GM12872 (cell line): Measurements from ENCODE around the gene MELTF.

Experiments used
- TF ChIP-seq, protein P1 (sequence below): IDR thresholded peaks from 3 replicates; pipeline ENCODE4 v1.5.1; 2011; ENCODE audit warnings: low read depth, mild to moderate bottlenecking, low read length, moderate library complexity; ENCODE audit not compliant: insufficient read depth

The MELTF gene

DNA sequence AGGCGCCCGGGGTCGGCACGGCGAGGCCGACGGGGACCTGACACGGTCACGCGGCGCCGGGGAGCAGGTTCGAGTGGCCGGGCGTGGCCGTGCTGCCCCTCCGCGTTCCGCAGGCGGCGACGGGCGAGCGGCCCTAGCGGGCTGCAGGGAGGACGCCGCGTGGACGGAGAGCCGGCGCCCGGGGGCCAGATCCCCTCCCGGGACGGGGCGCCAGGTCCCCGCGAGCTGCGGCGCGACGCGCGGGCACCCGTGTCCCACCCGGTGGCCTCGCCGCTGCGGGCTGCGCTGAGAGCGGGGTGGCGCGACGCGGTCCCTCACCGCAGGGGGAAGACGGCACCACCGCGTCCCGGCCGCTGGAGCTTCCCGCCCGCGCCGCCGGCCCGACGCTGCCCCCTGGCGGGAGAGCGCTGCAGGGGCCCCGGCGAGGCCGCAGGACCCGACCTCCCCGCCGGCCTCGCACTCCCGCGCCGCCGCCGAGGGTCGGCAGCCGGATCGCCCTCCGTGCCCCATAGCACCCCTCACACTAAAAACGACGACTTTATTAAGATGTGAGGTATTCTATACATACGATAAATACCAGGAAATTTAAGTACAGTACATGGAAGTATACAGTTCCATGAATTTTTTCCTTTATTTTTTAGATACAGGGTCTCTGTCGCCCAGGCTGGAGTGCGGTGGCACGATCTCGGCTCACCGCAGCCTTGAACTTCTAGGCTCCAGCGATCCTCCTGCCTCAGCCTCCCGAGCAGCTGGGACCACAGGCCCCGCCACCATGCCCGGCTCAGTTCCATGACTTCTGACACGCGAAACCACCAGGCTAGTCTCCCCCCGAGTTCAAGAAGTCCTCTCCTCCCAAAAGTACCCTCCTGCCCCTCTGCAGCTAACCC, 59.7 kb downstream of the MELTF start:
- TF ChIP-seq, protein P1, sequence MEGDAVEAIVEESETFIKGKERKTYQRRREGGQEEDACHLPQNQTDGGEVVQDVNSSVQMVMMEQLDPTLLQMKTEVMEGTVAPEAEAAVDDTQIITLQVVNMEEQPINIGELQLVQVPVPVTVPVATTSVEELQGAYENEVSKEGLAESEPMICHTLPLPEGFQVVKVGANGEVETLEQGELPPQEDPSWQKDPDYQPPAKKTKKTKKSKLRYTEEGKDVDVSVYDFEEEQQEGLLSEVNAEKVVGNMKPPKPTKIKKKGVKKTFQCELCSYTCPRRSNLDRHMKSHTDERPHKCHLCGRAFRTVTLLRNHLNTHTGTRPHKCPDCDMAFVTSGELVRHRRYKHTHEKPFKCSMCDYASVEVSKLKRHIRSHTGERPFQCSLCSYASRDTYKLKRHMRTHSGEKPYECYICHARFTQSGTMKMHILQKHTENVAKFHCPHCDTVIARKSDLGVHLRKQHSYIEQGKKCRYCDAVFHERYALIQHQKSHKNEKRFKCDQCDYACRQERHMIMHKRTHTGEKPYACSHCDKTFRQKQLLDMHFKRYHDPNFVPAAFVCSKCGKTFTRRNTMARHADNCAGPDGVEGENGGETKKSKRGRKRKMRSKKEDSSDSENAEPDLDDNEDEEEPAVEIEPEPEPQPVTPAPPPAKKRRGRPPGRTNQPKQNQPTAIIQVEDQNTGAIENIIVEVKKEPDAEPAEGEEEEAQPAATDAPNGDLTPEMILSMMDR = peak; percentile 69

DNA sequence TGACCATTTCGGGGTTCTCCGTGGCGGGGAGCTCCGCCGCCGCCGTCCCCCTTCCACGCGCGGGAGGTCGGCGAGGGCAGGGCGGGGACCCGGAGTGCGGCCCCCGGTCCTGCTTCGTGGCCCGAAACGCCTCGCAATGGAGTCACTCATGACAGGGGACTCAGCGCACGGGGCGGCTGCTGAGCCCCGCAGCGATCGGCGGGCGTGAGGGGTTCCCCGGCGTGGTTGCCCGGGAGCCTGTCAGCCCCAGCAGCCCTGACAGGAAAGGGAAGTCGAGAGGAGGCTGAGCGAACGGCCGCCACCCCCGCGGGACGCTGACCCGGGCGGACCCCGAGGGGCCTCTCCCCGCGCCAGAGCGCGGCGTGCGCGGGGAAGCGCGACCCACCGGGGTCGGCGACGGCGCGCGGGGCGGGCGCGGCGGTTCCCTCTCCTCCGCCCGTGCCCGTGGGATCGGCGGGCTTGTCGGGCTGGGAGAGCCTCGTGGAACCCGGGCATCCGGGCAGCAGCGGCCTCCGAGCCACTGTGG, 60.4 kb downstream of the MELTF start:
- TF ChIP-seq, protein P1 = no peak

DNA sequence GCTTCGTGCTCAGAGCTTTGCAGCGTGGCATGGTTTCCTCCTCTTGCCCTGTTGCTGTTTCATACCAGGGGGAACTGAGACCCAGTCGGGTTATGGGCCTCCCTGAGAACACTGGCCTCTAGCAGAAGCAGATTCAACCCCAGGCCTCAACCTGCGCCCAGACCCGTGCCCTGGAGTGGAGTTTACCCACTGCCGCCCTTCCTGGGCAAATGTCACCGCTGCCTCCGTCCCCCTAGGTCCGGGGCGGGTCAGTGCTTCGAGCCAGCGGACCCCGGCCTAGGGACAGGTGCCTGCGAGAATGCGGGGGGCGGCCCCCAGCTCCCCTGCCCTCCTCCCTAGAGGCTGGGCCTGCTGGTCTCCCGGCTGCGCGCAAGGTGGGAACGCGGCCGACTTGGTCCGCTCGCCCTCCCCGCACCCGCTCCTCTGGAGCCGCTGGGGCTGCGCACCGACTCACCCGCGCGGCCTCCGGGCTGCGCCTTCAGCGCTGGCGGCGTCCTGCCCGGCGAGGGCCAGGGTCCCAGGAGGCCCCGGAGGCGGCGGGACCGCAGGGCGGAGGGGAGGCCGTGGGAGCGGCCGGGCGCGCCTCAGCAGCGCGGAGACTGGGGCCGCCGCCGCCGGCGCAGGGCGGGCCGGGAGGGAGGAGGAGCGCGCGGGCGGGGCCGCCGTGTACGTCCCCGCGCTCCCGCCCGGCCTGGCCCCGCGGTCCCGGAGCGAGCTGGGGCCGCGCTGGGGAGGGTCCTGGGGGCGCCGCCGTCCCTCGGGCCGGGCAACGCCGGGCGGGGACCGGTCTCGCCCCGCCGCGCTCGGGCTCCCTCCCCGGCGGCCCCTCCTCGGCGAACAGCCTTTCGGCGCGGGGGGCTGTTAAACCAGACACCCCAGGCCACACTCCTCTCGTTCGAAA, 61.1 kb downstream of the MELTF start, which contains the start of gene PIGZ:
TSS of gene PIGZ (minus strand) at position 601 of the 901 bp plus-strand sequence. CDS start 16,802 bp downstream, outside the sequence.
- TF ChIP-seq, protein P1 = no peak

DNA sequence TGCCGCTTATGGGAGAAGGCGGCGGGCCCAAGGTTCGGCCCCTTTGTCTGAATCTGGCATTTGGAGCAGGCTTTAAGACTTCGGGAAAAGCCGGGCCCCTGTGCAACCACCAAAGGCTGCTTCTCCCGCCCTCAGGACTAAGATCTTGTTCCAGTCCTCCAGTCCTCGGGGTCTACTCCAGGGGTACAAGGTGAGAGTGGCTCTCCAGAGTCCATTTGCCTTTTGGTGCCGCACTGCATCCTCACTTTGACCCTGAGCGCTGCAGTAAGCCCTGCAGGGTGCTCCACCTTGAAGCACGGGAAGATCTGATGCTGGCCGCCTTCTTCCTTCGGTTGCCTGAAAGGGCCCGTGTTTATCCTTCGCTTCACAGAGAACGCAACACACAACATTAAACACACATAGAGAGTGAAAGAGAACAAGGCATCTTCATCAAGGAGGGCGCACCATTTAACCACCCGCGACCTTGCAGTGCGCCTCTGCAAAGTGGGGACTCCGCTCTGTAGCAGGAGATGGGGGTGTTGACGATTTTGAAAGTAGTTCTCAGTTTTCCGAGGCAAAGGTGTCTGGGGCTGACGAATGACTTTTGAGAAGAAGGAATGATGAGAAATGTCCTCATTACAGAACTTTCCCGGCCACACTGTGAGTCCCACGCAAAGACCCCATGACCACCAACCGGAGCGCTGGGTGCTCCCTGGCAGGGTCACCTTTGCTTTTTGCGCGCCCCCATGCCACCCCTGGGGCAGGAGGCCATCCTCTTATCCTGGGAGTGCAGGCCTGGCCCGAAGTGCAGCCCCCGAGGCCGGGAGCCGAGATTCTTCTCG, 62.0 kb downstream of the MELTF start:
- TF ChIP-seq, protein P1 = no peak

DNA sequence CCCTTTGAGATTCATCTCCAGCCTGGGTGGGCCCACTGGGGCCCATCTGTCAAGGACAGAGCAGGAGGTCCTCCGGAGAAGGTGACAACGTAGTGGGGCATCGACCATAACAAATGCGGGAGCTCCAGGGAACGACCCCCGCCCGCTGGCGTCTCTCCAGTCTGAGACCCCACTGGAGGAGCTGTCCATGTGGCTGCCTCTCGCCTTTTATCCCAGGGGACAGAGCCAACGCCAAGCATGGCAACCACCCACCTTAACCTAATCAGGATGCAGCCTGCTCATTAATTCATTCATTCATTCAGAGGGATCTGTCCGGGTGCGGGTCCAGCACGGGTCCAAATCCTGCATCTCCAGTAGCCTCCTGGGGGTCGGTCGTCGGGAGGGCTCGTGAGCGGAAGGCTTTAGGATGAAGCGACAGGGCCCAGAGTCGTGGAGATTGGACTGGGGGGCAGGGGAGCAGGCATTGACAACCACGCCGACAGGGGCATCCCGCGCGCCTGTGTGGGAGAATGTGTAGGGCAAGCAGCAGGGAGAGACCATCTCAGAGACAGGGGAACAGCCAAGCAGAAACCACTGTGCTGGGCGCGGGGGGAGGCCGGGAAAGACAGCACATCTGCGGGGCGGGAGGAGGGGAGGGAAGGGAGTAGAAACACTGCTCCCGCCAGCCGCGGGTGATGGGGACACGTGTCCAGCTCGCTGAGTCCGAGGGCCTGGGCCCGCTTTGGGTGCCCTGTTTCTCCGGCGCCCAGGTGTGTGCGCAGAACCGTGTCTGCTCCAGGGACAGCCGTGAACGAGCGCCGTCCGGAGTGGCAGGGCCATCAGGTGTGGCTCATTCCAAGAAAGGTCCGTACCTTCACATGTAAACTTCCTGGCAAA, 62.9 kb downstream of the MELTF start:
- TF ChIP-seq, protein P1 = no peak

DNA sequence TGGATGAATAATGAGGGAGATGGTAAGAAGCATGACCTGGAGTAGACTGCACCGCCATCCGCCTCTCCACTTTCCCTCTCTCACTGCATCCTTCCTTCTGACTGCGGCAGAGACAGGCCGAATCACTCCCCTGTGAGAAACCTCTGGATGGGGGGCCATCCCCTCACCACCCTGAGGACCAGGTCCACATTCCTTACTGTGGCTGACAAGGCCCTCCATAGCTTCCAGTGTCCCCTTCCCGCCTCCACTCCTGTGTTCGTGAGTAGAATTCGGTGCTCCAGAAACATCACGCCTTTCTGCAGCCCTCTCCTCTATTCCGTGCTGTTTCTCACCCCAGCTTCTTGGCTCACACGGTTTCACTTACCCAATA, 63.8 kb downstream of the MELTF start:
- TF ChIP-seq, protein P1 = no peak
